ENCODE data around the gene ANAPC2.

- no peak for TF ChIP-seq CTCF (conservative IDR thresholded peaks at IDR 0.05; ENCODE audit: low read depth, low read length)
- no peak for TF ChIP-seq MXI1 (IDR thresholded peaks at IDR 0.05; ENCODE audit: borderline replicate concordance, low read depth, low read length)
- no peak for TF ChIP-seq USF2 (IDR thresholded peaks at IDR 0.05; ENCODE audit: low read depth, low read length)
- no peak for TF ChIP-seq RFX5 (IDR thresholded peaks at IDR 0.05; ENCODE audit: low read depth, low read length)
- TF ChIP-seq SMC3 (IDR thresholded peaks at IDR 0.05; ENCODE audit: low read depth, low read length): no peak
- TF ChIP-seq POLR2A (IDR thresholded peaks at IDR 0.05; ENCODE audit: low read depth, low read length): no peak
Observed at GRCh38 chr9:137182836-137183235, 5.5 kb downstream of the ANAPC2 start.
